HG03066 (cell line): ENCODE measurements around the gene MEIOSIN.
"Not testable (repeated sequence)": the region's sequence is repeated elsewhere in the genome, so short reads cannot be mapped to it uniquely, and the experiment has no call there.

Experiments used
- ATAC-seq: cut with Tn5 transposase; IDR thresholded peaks from one replicate; pipeline ENCODE4 v1.9.1; 2021; ENCODE audit warnings: low read depth; ENCODE audit not compliant: unreplicated experiment

The MEIOSIN gene

GRCh38 chr19:45733160-45733810 is at the start of gene MEIOSIN:
MEIOSIN (plus strand) TSS chr19:45733439; CDS start chr19:45735377, 1,938 bp downstream.
- no peak for ATAC-seq

- not testable (repeated sequence) for ATAC-seq
Measured at GRCh38 chr19:45685045-45685444, 48.2 kb upstream of the MEIOSIN start.

- no peak for ATAC-seq
Measured at GRCh38 chr19:45687599-45687998, 45.6 kb upstream of the MEIOSIN start.

- peak; percentile 49 for ATAC-seq
Measured at GRCh38 chr19:45691516-45692186, 41.6 kb upstream of the MEIOSIN start, which contains the start of gene SNRPD2. SNRPD2 (minus strand) TSS chr19:45691953; CDS start chr19:45691888, 65 bp downstream.

GRCh38 chr19:45692187-45693105 is 40.8 kb upstream of the MEIOSIN start, which contains the start of gene QPCTL:
QPCTL (plus strand) TSS chr19:45692666; CDS start chr19:45692704, 38 bp downstream.
- peak; percentile 75 for ATAC-seq

- ATAC-seq, result no peak
Measured at GRCh38 chr19:45693106-45693788, 40.0 kb upstream of the MEIOSIN start.

GRCh38 chr19:45701676-45702075 is 31.6 kb upstream of the MEIOSIN start:
- ATAC-seq, result no peak

GRCh38 chr19:45705115-45705514 is 28.1 kb upstream of the MEIOSIN start:
- no peak for ATAC-seq

GRCh38 chr19:45705710-45706415 is 27.4 kb upstream of the MEIOSIN start:
- ATAC-seq, result no peak

- ATAC-seq, result no peak
Measured at GRCh38 chr19:45710356-45711130, 22.7 kb upstream of the MEIOSIN start.

GRCh38 chr19:45711851-45712698 is 21.2 kb upstream of the MEIOSIN start:
- no peak for ATAC-seq

- ATAC-seq, result no peak
Measured at GRCh38 chr19:45712699-45713067, 20.6 kb upstream of the MEIOSIN start.

GRCh38 chr19:45713141-45713540 is 20.1 kb upstream of the MEIOSIN start:
- no peak for ATAC-seq

GRCh38 chr19:45715139-45715538 is 18.1 kb upstream of the MEIOSIN start:
- ATAC-seq, result no peak

- ATAC-seq, result no peak
Measured at GRCh38 chr19:45716359-45717130, 16.7 kb upstream of the MEIOSIN start.

GRCh38 chr19:45717131-45717982 is 15.9 kb upstream of the MEIOSIN start:
- peak; percentile 93 for ATAC-seq
